ENCODE results near the gene MTHFD2L. TPM values are rescaled to one million over a fixed set of nuclear protein-coding genes. Genes with fewer than 3 reads are reported as not detected.
A peak's percentile ranks its signal among the peaks of the same experiment; 100 is the strongest.

MTHFD2L gene
- total RNA-seq, 1 experiment from 2014 or later, result 24.1 TPM

GRCh38 chr4:74161666-74162450 lies 3.9 kb downstream of the MTHFD2L start:
- H3K27me3 Mint-ChIP-seq (ENCODE audit: unreplicated experiment), result no peaks in the 10 kb centered on the region
- no peak for DNase-seq
- no peak for TF ChIP-seq CTCF (IDR thresholded peaks at IDR 0.05; ENCODE audit: unreplicated experiment)
- intact Hi-C loops (cut with micrococcal nuclease; ENCODE audit: unreplicated experiment), result no loop called here
- CTCF ChIA-PET, result interaction anchor here (0.7 kb wide), 1 partner anchor 29 kb away, joined by 4 read pairs; no protein-coding TSS in a partner anchor
- BruUV-seq (replicated peaks), result no TSS peak
- no peaks in the 10 kb centered on the region for H3K9me3 Mint-ChIP-seq (ENCODE audit: low read depth, unreplicated experiment)
- H3K4me3 Mint-ChIP-seq (ENCODE audit: low read depth, unreplicated experiment), result no peak overlapping the region
- peaks cover 18% of the 10 kb centered on the region for H3K4me1 Mint-ChIP-seq (ENCODE audit: low read depth, unreplicated experiment)
- no peak overlapping the region for H3K27ac Mint-ChIP-seq (ENCODE audit: unreplicated experiment)
- peaks cover 39% of the 10 kb centered on the region for H3K36me3 Mint-ChIP-seq (ENCODE audit: insufficient read depth, unreplicated experiment)

GRCh38 chr4:74166135-74166534 lies 8.2 kb downstream of the MTHFD2L start:
- no peak for DNase-seq
- CTCF ChIA-PET, result no interaction called here
- TF ChIP-seq CTCF (IDR thresholded peaks at IDR 0.05; ENCODE audit: unreplicated experiment), result no peak
- no TSS peak for BruUV-seq (replicated peaks)
- H3K9me3 Mint-ChIP-seq (ENCODE audit: low read depth, unreplicated experiment), result no peaks in the 10 kb centered on the region
- H3K27ac Mint-ChIP-seq (ENCODE audit: unreplicated experiment), result no peak overlapping the region
- H3K4me3 Mint-ChIP-seq (ENCODE audit: low read depth, unreplicated experiment), result no peak overlapping the region
- H3K27me3 Mint-ChIP-seq (ENCODE audit: unreplicated experiment), result no peaks in the 10 kb centered on the region
- H3K4me1 Mint-ChIP-seq (ENCODE audit: low read depth, unreplicated experiment), result peaks cover 31% of the 10 kb centered on the region
- H3K36me3 Mint-ChIP-seq (ENCODE audit: insufficient read depth, unreplicated experiment), result peaks cover 18% of the 10 kb centered on the region
- intact Hi-C loops (cut with micrococcal nuclease; ENCODE audit: unreplicated experiment), result no loop called here

GRCh38 chr4:74166818-74167217 lies 8.9 kb downstream of the MTHFD2L start:
- no peak for TF ChIP-seq CTCF (IDR thresholded peaks at IDR 0.05; ENCODE audit: unreplicated experiment)
- Mint-ChIP-seq H3K4me3 (ENCODE audit: low read depth, unreplicated experiment) (no peak overlapping the region), H3K9me3 (ENCODE audit: low read depth, unreplicated experiment) (no peaks in the 10 kb centered on the region), H3K4me1 (ENCODE audit: low read depth, unreplicated experiment) (peaks cover 24% of the 10 kb centered on the region), H3K36me3 (ENCODE audit: insufficient read depth, unreplicated experiment) (peaks cover 11% of the 10 kb centered on the region), H3K27ac (ENCODE audit: unreplicated experiment) (peak overlapping the region; percentile 62), H3K27me3 (ENCODE audit: unreplicated experiment) (no peaks in the 10 kb centered on the region)
- CTCF ChIA-PET, result no interaction called here
- BruUV-seq (replicated peaks), result no TSS peak
- DNase-seq, result no peak
- intact Hi-C loops (cut with micrococcal nuclease; ENCODE audit: unreplicated experiment), result no loop called here

GRCh38 chr4:74167585-74167984 lies 9.7 kb downstream of the MTHFD2L start:
- Mint-ChIP-seq H3K36me3 (ENCODE audit: insufficient read depth, unreplicated experiment) (peaks cover 10% of the 10 kb centered on the region), H3K9me3 (ENCODE audit: low read depth, unreplicated experiment) (no peaks in the 10 kb centered on the region), H3K4me3 (ENCODE audit: low read depth, unreplicated experiment) (no peak overlapping the region), H3K27me3 (ENCODE audit: unreplicated experiment) (no peaks in the 10 kb centered on the region), H3K27ac (ENCODE audit: unreplicated experiment) (peak overlapping the region; percentile 62), H3K4me1 (ENCODE audit: low read depth, unreplicated experiment) (peaks cover 21% of the 10 kb centered on the region)
- DNase-seq, result no peak
- TF ChIP-seq CTCF (IDR thresholded peaks at IDR 0.05; ENCODE audit: unreplicated experiment), result no peak
- intact Hi-C loops (cut with micrococcal nuclease; ENCODE audit: unreplicated experiment), result no loop called here
- no TSS peak for BruUV-seq (replicated peaks)
- CTCF ChIA-PET, result interaction anchor here (0.5 kb wide), 1 partner anchor 909 kb away, joined by 3 read pairs; the partner anchor contains the start of gene ANKRD17

All from Calu3 (cell line).